Mucosa of stomach (tissue), 1 donor: ENCODE data around the gene PLXNB3.
A peak's percentile ranks its signal among the peaks of the same experiment; 100 is the strongest.
"Not testable (repeated sequence)": the region's sequence is repeated elsewhere in the genome, so short reads cannot be mapped to it uniquely, and the experiment has no call there.

Experiments
- H3K27me3 ChIP-seq: one replicate; pipeline ENCODE4 v1.7.0; 2013; ENCODE audit warnings: mild to moderate bottlenecking, low read length; ENCODE audit not compliant: control insufficient read depth, insufficient read depth
- H3K36me3 ChIP-seq: one replicate; pipeline ENCODE4 v1.7.0; 2013; ENCODE audit warnings: low read length; ENCODE audit not compliant: control insufficient read depth, insufficient read depth
- H3K4me1 ChIP-seq: one replicate; pipeline ENCODE4 v1.7.0; 2013; ENCODE audit warnings: mild to moderate bottlenecking, low read length; ENCODE audit not compliant: control insufficient read depth, insufficient read depth
- H3K4me3 ChIP-seq: one replicate; pipeline ENCODE4 v1.7.0; 2013; ENCODE audit warnings: low read length
- H3K9ac ChIP-seq: one replicate; pipeline ENCODE4 v1.7.0; 2013; ENCODE audit warnings: mild to moderate bottlenecking, low read length, moderate library complexity
- H3K9me3 ChIP-seq: one replicate; pipeline ENCODE4 v1.7.0; 2013; ENCODE audit warnings: mild to moderate bottlenecking, low read length, moderate library complexity; ENCODE audit not compliant: control insufficient read depth
- donor health status: Pancreatic carcinoma.

The PLXNB3 gene

DNA sequence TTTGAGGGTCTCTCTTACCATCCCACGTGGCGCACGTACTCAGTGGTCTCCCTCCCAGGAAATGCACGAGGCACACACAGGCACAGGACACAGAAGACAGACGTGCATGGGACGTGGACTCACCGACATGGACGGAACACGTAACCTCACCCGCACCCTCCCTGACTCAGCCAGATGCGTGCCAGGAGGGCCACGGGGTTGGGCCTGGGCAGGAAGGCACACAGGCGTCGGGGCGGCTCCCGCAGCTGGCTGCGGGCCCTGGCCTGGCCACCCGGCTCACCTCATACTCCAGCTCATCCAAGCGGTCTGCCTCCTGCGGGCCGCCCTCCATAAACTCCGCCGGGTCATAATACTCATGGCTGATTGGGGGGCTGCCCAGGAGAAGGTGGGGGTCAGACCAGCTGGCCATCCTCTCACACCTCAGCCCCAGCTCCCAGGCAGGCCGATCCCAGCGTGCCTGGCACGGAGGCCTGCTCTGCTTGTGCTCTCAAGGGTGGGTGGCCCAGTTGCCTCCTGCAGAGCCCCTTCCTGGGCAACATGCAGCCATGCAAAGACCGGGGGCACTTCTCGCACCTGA lies 43.0 kb downstream of the PLXNB3 start:
- Histone ChIP-seq H3K4me3 (no peak overlapping the region), H3K9me3 (no peaks in the 10 kb centered on the region), H3K27me3 (no peaks in the 10 kb centered on the region), H3K36me3 (no peaks in the 10 kb centered on the region), H3K9ac (no peak overlapping the region), H3K4me1 (no peaks in the 10 kb centered on the region)

DNA sequence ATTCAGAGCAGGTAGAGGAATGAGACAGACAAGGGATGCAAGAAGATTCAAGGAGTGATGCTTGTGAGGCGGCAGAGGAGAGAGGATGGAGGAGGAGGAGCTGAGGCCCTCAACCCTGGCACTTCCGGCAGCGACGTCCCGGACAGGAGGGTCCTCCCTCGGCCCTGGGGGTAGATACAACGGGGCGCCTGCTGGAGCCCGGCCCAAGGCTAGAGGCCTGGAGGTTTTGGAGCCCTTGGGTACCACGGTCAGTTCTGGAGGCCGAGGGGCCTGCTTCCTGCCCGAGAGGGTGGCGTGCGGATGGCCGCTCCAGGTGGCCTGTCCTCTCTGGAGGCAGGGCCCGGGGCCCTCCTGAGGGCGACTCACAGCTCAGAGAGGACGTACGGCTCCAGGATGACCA lies 43.9 kb downstream of the PLXNB3 start:
- Histone ChIP-seq H3K4me1 (no peaks in the 10 kb centered on the region), H3K9ac (no peak overlapping the region), H3K4me3 (no peak overlapping the region), H3K9me3 (no peaks in the 10 kb centered on the region), H3K36me3 (no peaks in the 10 kb centered on the region), H3K27me3 (no peaks in the 10 kb centered on the region)

GRCh38 chrX:153812220-153812619 lies 48.2 kb downstream of the PLXNB3 start:
- Histone ChIP-seq H3K4me3 (no peak overlapping the region), H3K27me3 (no peaks in the 10 kb centered on the region), H3K9ac (no peak overlapping the region), H3K36me3 (no peaks in the 10 kb centered on the region), H3K4me1 (no peaks in the 10 kb centered on the region), H3K9me3 (no peaks in the 10 kb centered on the region)

DNA sequence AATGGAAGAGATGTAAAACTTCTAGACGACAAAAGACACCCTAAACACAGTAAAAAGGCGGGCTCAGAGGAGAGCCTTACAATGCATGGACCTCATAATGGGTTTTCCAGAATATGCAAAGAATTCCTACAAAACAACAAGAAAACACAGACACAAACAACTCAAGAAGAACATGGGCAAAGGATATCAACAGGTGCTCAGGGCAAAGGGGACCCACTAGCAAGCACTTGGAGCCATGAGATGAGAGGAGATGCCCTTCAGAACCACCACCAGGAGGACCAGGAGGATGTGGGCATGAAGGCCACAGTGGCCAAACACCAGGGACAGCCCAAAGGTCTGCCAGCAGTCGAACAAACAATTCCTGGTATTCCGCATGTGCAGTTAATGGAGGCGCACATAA lies 49.1 kb downstream of the PLXNB3 start:
- Histone ChIP-seq H3K9me3 (no peaks in the 10 kb centered on the region), H3K4me1 (no peaks in the 10 kb centered on the region), H3K36me3 (no peaks in the 10 kb centered on the region), H3K27me3 (no peaks in the 10 kb centered on the region), H3K4me3 (no peak overlapping the region), H3K9ac (no peak overlapping the region)

GRCh38 chrX:153814591-153815315 lies 50.7 kb downstream of the PLXNB3 start:
- no peaks in the 10 kb centered on the region for H3K27me3 ChIP-seq
- H3K4me1 ChIP-seq = no peaks in the 10 kb centered on the region
- no peaks in the 10 kb centered on the region for H3K9me3 ChIP-seq
- H3K4me3 ChIP-seq = no peak overlapping the region
- no peaks in the 10 kb centered on the region for H3K36me3 ChIP-seq
- no peak overlapping the region for H3K9ac ChIP-seq

GRCh38 chrX:153816831-153817690 lies 53.0 kb downstream of the PLXNB3 start:
- H3K4me1 ChIP-seq = no peaks in the 10 kb centered on the region
- no peaks in the 10 kb centered on the region for H3K36me3 ChIP-seq
- no peaks in the 10 kb centered on the region for H3K27me3 ChIP-seq
- H3K4me3 ChIP-seq = no peak overlapping the region
- H3K9ac ChIP-seq = no peak overlapping the region
- no peaks in the 10 kb centered on the region for H3K9me3 ChIP-seq

- H3K27me3 ChIP-seq, H3K4me3 ChIP-seq, H3K36me3 ChIP-seq, H3K4me1 ChIP-seq, H3K9me3 ChIP-seq, H3K9ac ChIP-seq: not testable (repeated sequence)
These were observed 54.0 kb downstream of the PLXNB3 start for GRCh38 chrX:153818064-153818463.

DNA sequence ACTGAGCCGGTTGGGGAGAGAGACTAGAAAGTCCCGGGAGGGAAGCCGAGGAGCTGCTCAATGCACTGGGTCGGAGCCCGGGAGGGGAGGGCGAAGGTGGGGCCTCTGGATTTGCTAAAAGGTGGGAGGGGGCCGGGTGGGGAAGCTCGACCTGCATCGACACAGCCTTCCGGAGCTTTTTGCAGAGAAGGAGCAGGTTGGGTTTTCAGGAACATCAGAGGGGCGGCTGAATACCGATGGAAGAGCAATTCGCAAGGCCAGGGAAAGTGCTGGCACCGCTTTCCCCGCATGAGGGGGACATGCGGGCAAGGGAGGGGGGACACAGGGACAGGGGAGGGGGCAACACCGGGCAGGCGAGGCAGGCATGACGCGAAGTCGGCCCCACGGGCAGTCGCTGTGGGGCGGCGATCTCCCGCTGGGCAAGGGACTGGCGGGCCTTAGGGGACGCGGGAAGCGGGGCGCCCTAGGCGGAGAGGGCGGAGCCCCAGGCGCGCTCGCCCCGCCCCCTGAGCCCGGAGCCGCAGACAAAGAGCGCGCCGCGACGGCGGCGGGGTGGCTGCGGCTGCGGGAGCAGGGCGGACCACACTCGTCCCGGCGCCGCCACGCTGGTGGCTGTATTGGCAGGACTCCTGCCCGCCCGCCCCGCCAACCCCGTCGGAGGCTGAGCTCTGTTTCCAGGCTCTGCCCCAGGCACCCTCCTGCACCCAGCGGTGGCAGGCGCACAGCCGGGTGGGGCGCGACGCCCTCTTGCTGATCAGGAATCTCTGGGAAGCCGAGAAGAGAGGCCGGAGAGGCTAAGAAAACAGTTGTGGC lies 54.7 kb downstream of the PLXNB3 start:
- no peaks in the 10 kb centered on the region for H3K4me1 ChIP-seq
- H3K9me3 ChIP-seq = no peaks in the 10 kb centered on the region
- peak overlapping the region; percentile 8 for H3K9ac ChIP-seq
- no peaks in the 10 kb centered on the region for H3K36me3 ChIP-seq
- no peak overlapping the region for H3K4me3 ChIP-seq
- H3K27me3 ChIP-seq = no peaks in the 10 kb centered on the region

- Histone ChIP-seq H3K27me3 (no peaks in the 10 kb centered on the region), H3K9ac (peak overlapping the region; percentile 8), H3K4me3 (no peak overlapping the region), H3K36me3 (no peaks in the 10 kb centered on the region), H3K9me3 (no peaks in the 10 kb centered on the region), H3K4me1 (no peaks in the 10 kb centered on the region)
These were observed 55.5 kb downstream of the PLXNB3 start for GRCh38 chrX:153819384-153820040.

GRCh38 chrX:153820601-153821000 lies 56.6 kb downstream of the PLXNB3 start:
- Histone ChIP-seq H3K27me3 (no peaks in the 10 kb centered on the region), H3K4me3 (no peak overlapping the region), H3K9me3 (no peaks in the 10 kb centered on the region), H3K9ac (no peak overlapping the region), H3K36me3 (no peaks in the 10 kb centered on the region), H3K4me1 (no peaks in the 10 kb centered on the region)

DNA sequence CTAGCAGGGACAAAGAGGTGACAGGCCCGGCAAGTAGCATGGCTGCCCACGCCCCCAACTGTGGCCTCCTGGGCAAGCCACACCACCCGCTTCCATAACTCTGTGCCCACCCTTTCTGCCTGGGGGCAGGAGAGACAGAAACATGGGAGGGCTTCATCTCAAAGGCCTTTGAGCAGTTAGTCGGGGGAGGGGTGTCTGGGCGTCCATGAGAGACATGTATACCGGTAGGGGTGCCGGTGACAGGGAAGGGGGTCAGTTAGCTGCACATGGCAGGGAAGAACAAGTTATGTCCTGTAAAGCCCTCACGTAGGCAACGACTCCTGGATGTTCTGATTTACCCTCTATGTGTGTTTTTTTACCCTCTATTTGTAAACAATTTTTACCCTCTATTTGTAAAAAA lies 57.0 kb downstream of the PLXNB3 start:
- no peaks in the 10 kb centered on the region for H3K4me1 ChIP-seq
- H3K27me3 ChIP-seq = no peaks in the 10 kb centered on the region
- no peak overlapping the region for H3K4me3 ChIP-seq
- no peaks in the 10 kb centered on the region for H3K36me3 ChIP-seq
- H3K9ac ChIP-seq = no peak overlapping the region
- H3K9me3 ChIP-seq = no peaks in the 10 kb centered on the region
